Measurements from ENCODE around the gene DEPDC1B. TPM values are rescaled to one million over a fixed set of nuclear protein-coding genes. Genes with fewer than 3 reads are reported as not detected.

Gene DEPDC1B
- total and polyA plus RNA-seq, 2 of the 8 experiments (the other 6 are each of a cell fraction or from before 2014, with no cell fraction given), result 30.8 to 67.4 TPM

- Histone ChIP-seq H2BK20ac (ENCODE audit: low read length) (no peak overlapping the region), H3K79me2 (ENCODE audit: control insufficient read depth in 1 of 2, insufficient read depth in 2 of 2, low read length in 2 of 2) (peaks cover 20 to 58% of the 10 kb centered on the region in 2 experiments), H2BK12ac (ENCODE audit: low read depth, low read length) (no peak overlapping the region), H3K23me2 (ENCODE audit: low read depth, low read length) (peaks cover 4% of the 10 kb centered on the region; the same call in 1 of the 2 replicates), H4K20me1 (replicated peaks in 1 of 2; ENCODE audit: control insufficient read depth in 1 of 2, insufficient read depth in 2 of 2, low read length in 2 of 2) (no peaks in the 10 kb centered on the region), H2AFZ (ENCODE audit: low read length) (no peak overlapping the region), H3K9ac (replicated peaks in 1 of 4; ENCODE audit: extremely low read depth in 1 of 4, low read depth in 3 of 4, low read length in 3 of 4) (no peak overlapping the region), H2BK120ac (replicated peaks; ENCODE audit: low read depth, low read length) (no peak overlapping the region), H3K27me3 (replicated peaks in 1 of 4; ENCODE audit: control insufficient read depth in 3 of 4, extremely low read depth in 1 of 4, insufficient read depth in 3 of 4, low read length in 3 of 4) (no peaks in the 10 kb centered on the region), H2BK15ac (ENCODE audit: low read length) (no peak overlapping the region), H2AK5ac (ENCODE audit: low read depth, low read length) (no peak overlapping the region), H3K27ac (ENCODE audit: low read depth, low read length) (no peak overlapping the region), H3K79me1 (ENCODE audit: low read depth, low read length) (no peaks in the 10 kb centered on the region), H3K23ac (ENCODE audit: insufficient read length) (no peak overlapping the region), H3K9me3 (ENCODE audit: insufficient read depth in 2 of 2, low read depth in 1 of 2, low read length in 1 of 2) (no peaks in the 10 kb centered on the region), H2BK5ac (ENCODE audit: low read depth, low read length) (no peak overlapping the region), H3K4ac (replicated peaks; ENCODE audit: insufficient read length, low read depth, low read length) (no peak overlapping the region), H3K56ac (replicated peaks; ENCODE audit: insufficient read length, low read depth, low read length) (no peak overlapping the region), H3K36me3 (ENCODE audit: control insufficient read depth in 2 of 4, insufficient read depth in 4 of 4, low read length in 3 of 4) (peaks cover 0 to 7% (median 0%) of the 10 kb centered on the region in 4 experiments; a peak in 1 of 8 replicates), H3K4me3 (ENCODE audit: extremely low read depth in 1 of 4, insufficient read depth in 2 of 4, low read depth in 3 of 4, low read length in 4 of 4) (peak overlapping the region in 1 of 4 experiments; percentile 85; a peak in 2 of 8 replicates), H3K4me1 (replicated peaks in 1 of 4; ENCODE audit: control insufficient read depth in 3 of 4, insufficient read depth in 4 of 4, low read length in 3 of 4) (peaks cover 0 to 12% (median 6%) of the 10 kb centered on the region in 4 experiments; a peak in 3 of 7 replicates), H4K8ac (ENCODE audit: extremely low read depth, insufficient read depth, low read length) (no peak overlapping the region), H4K91ac (replicated peaks; ENCODE audit: insufficient read length, low read length) (no peak overlapping the region), H4K5ac (ENCODE audit: insufficient read length, low read depth, low read length) (no peak overlapping the region), H3K4me2 (ENCODE audit: insufficient read depth in 1 of 2, low read depth in 2 of 2, low read length in 2 of 2) (peak overlapping the region; percentile 27 to 82; a peak in 2 of 4 replicates), H3K18ac (ENCODE audit: extremely low read depth, low read length) (no peak overlapping the region), H3K14ac (ENCODE audit: insufficient read length) (no peak overlapping the region)
- no peak for TF ChIP-seq JUND (IDR thresholded peaks at IDR 0.05; ENCODE audit: low read length)
- DNase-seq (ENCODE audit: low read depth in 1 of 2, low spot score in 2 of 2) (no peak), FAIRE-seq (no peak)
- ChIA-PET POLR2A (ENCODE audit: partially characterized antibody) (interaction anchor here (0.6 to 3.3 kb wide), 8 partner anchors 10 to 923 kb away, joined by 3 to 27 read pairs (median 6); partner anchors contain the start of genes ELOVL7, ERCC8 and NDUFAF2), CTCF (ENCODE audit: partially characterized antibody) (interaction anchor here (0.6 to 5.5 kb wide), 8 partner anchors 8 to 171 kb away, joined by 3 to 34 read pairs (median 3); no protein-coding TSS in a partner anchor)
- 94% methylated on average over 7 of the region's 7 CpGs; no CpG with 5 or more reads in 1 of the 2 experiments for WGBS, 2 experiments (ENCODE audit: extremely low coverage in 1 of 2, insufficient coverage in 1 of 2, insufficient read length in 1 of 2, insufficient replicate concordance in 2 of 2, low coverage in 1 of 2, low lambda C conversion rate in 2 of 2, missing lambda C conversion rate in 1 of 2)
Measured at GRCh38 chr5:60698336-60698735, 1.6 kb downstream of the DEPDC1B start.

All from H1 (cell line).